ENCODE results near the gene IFI27L2.

IFI27L2 gene

GRCh38 chr14:94103554-94104150 lies 25.8 kb downstream of the IFI27L2 start:
- TF ChIP-seq CTCF (IDR thresholded peaks at IDR 0.05; ENCODE audit: insufficient read depth, low read length, missing control alignments), result no peak
- no peak overlapping the region for H3K4me3 ChIP-seq (ENCODE audit: low read depth, low read length)
- ChIA-PET CTCF (interaction anchor here (1.0 to 1.4 kb wide), 3 partner anchors 16 to 68 kb away, joined by 3 to 6 read pairs (median 4); no protein-coding TSS in a partner anchor), POLR2A (no interaction called here)
- no peak for DNase-seq (ENCODE audit: low read depth, low spot score)

- ChIA-PET POLR2A (no interaction called here), CTCF (interaction anchor here (1.0 to 1.4 kb wide), 2 partner anchors 17 to 26 kb away, joined by 3 to 4 read pairs; no protein-coding TSS in a partner anchor)
- TF ChIP-seq CTCF (IDR thresholded peaks at IDR 0.05; ENCODE audit: insufficient read depth, low read length, missing control alignments), result no peak
- DNase-seq (ENCODE audit: low read depth, low spot score), result no peak
- H3K4me3 ChIP-seq (ENCODE audit: low read depth, low read length), result no peak overlapping the region
These were observed 26.5 kb downstream of the IFI27L2 start for GRCh38 chr14:94102768-94103482.

- POLR2A ChIA-PET, result no interaction called here
- no peak for TF ChIP-seq CTCF (IDR thresholded peaks at IDR 0.05; ENCODE audit: insufficient read depth, low read length, missing control alignments)
- no peak overlapping the region for H3K4me3 ChIP-seq (ENCODE audit: low read depth, low read length)
- DNase-seq (ENCODE audit: low read depth, low spot score), result no peak
- CTCF ChIA-PET, result no interaction called here
These were observed 27.7 kb downstream of the IFI27L2 start for GRCh38 chr14:94101748-94102147.

GRCh38 chr14:94100847-94101246 lies 28.6 kb downstream of the IFI27L2 start:
- TF ChIP-seq CTCF (IDR thresholded peaks at IDR 0.05; ENCODE audit: insufficient read depth, low read length, missing control alignments), result no peak
- no peak overlapping the region for H3K4me3 ChIP-seq (ENCODE audit: low read depth, low read length)
- ChIA-PET CTCF (interaction anchor here (0.7 to 3.6 kb wide), 3 partner anchors 12 to 161 kb away, joined by 3 to 15 read pairs (median 3); no protein-coding TSS in a partner anchor), POLR2A (interaction anchor here (0.6 to 0.8 kb wide), 2 partner anchors 12 to 20 kb away, joined by 3 to 5 read pairs; partner anchors contain the start of genes DDX24 and IFI27L1)
- DNase-seq (ENCODE audit: low read depth, low spot score), result peak; percentile 45

GRCh38 chr14:94099006-94099405 lies 30.4 kb downstream of the IFI27L2 start:
- CTCF ChIA-PET, result interaction anchor here (1.0 to 3.6 kb wide), 4 partner anchors 9 to 37 kb away, joined by 4 to 15 read pairs (median 8); partner anchors contain the start of gene IFI27L2
- H3K4me3 ChIP-seq (ENCODE audit: low read depth, low read length), result no peak overlapping the region
- DNase-seq (ENCODE audit: low read depth, low spot score), result no peak
- TF ChIP-seq CTCF (IDR thresholded peaks at IDR 0.05; ENCODE audit: insufficient read depth, low read length, missing control alignments), result no peak
- POLR2A ChIA-PET, result no interaction called here

GRCh38 chr14:94098326-94098992 lies 30.9 kb downstream of the IFI27L2 start:
- no peak for DNase-seq (ENCODE audit: low read depth, low spot score)
- TF ChIP-seq CTCF (IDR thresholded peaks at IDR 0.05; ENCODE audit: insufficient read depth, low read length, missing control alignments), result no peak
- no peak overlapping the region for H3K4me3 ChIP-seq (ENCODE audit: low read depth, low read length)
- CTCF ChIA-PET, result interaction anchor here (1.8 to 3.6 kb wide), 3 partner anchors 8 to 38 kb away, joined by 5 to 15 read pairs (median 12); no protein-coding TSS in a partner anchor
- POLR2A ChIA-PET, result no interaction called here

Data from AG04449 (cell line).